Cardiac ventricle fibroblast (primary cell): ENCODE data around the gene OSER1. TPM values are rescaled to one million over a fixed set of nuclear protein-coding genes. Genes with fewer than 3 reads are reported as not detected.

Source experiments
- total RNA-seq: library from RNA; depleted of rRNA; stranded (reverse); fragments of >200 nt; gene quantifications from 2 replicates; pipeline ENCODE4 v1.2.3, GENCODE V29; 2015

OSER1 gene
- 38.2 and 39.1 TPM in 2 replicates for total RNA-seq

DNA sequence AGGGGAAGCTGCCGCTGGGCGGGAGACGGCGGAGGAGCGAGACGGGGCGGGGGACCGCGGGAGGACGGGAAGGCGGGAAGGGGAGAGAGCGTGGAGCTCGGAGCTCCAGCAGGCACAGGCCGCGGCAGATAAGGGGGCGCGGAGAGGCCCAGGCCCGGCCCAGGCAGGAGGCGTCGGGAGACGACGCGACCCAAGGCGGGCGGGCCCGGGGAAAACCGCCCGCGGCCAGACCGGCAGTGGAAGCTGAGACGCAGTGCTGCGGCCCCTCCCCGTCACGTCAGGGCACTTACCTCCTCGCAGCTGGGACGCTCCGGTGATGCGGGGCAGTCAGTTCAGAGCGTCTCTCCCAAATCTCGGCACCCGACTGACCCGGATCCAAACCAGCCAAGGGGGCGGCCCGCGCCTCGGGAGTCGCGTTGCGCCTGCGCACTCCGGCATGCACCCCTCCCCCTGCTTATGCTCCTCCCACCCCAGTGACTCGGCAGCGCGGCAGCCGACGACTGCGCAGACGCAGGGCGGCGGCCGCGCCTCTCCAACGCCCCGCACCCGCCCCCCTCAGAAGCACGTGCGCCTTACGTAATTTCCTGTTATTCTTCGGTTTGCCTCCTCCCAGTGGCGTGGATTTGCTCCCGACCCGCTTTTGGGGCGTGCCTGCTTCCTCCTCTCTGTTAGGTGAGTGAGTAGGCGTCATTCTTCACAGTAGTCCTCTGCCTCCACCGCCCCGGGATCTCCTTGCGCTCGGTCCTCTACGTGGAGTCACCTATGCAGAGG is at the start of gene OSER1:
OSER1 (minus strand) TSS at position 366 of the 771 bp plus-strand sequence. CDS start 3,814 bp downstream, outside the sequence.

DNA sequence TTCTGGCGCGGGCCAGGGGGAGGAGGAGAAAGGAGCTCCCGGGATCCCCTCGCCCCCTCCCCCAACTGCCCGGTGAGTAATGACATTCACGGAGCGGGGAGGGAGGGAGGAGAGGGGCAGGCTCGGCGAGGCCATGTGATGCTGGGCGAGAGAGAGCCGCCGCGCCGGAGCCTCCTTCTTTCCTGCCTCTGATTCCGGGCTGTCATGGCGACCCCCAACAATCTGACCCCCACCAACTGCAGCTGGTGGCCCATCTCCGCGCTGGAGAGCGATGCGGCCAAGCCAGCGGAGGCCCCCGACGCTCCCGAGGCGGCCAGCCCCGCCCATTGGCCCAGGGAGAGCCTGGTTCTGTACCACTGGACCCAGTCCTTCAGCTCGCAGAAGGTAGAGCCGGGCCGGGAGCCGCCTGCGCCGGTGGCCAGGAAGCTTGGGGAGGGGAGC is 36.6 kb upstream of the OSER1 start, which contains the start of gene GDAP1L1:
GDAP1L1 (plus strand) TSS at position 178 of the 441 bp plus-strand sequence; CDS start at position 205, 27 bp downstream.

GRCh38 chr20:44187054-44187771 is 23.4 kb downstream of the OSER1 start, which contains the start of gene JPH2:
TSS of gene JPH2 (minus strand) at chr20:44187188. CDS start at chr20:44186705, 483 bp downstream.

Other genes with a start within 250 kb of the OSER1 start
- gene JPH2, start 23.6 kb downstream of the OSER1 start, total RNA-seq = 0.25 TPM in 1 of 2 replicates, not detected in the other
- gene GDAP1L1, start 36.5 kb upstream of the OSER1 start, total RNA-seq = 0.44 TPM in 1 of 2 replicates, not detected in the other
- 7.1 and 7.6 TPM in 2 replicates for gene FITM2, start 100.4 kb upstream of the OSER1 start, total RNA-seq
- gene R3HDML, start 126.3 kb upstream of the OSER1 start, total RNA-seq = not detected in 2 replicates
- gene HNF4A, start 144.9 kb upstream of the OSER1 start, total RNA-seq = not detected in 2 replicates